HEK293 (cell line): ENCODE data around the gene PLCXD1.

Source experiments
- CTCF ChIA-PET: fragments of 350-600 bp; formaldehyde crosslinking; extraction: SDS; loops from one replicate; lab custom pipeline; 2021; ENCODE audit warnings: antibody characterized with exemption; lab: Yijun Ruan, JAX
- POLR2A ChIA-PET: fragments of 300-600 bp; formaldehyde crosslinking; extraction: SDS; loops from one replicate; lab custom pipeline; 2020; ENCODE audit warnings: antibody characterized with exemption, inconsistent platforms; lab: Yijun Ruan, JAX
- H3K27ac ChIP-seq: fragments of 200-500 bp; sonication (Bioruptor generic); 2 replicates; pipeline ENCODE4 v1.5.1; 2014; ENCODE audit warnings: low read depth, low read length, control low read depth, inconsistent platforms; ENCODE audit errors: extremely low read depth
- H3K36me3 ChIP-seq, 2 experiments: fragments of 200-500 bp in 1 of 2; sonication (Bioruptor generic) in 1 of 2; 1 replicate in 1 of 2; 2 replicates in 1 of 2; pipeline ENCODE4 v1.5.1; 2014 to 2017; ENCODE audit warnings: inconsistent platforms in 2 of 2, low read length in 2 of 2; ENCODE audit not compliant: control insufficient read depth in 2 of 2, insufficient read depth in 1 of 2
- H3K4me1 ChIP-seq: fragments of 200-500 bp; sonication (Bioruptor generic); 2 replicates; pipeline ENCODE4 v1.5.1; 2014; ENCODE audit warnings: mild to moderate bottlenecking, low read length, inconsistent platforms; ENCODE audit not compliant: control insufficient read depth, insufficient read depth
- H3K4me3 ChIP-seq: 2 replicates; pipeline ENCODE4 v1.5.1; 2011; ENCODE audit warnings: low read depth, mild to moderate bottlenecking, control low read depth, low read length, moderate library complexity
- H3K9me3 ChIP-seq: fragments of 200-500 bp; sonication (Bioruptor generic); 2 replicates; pipeline ENCODE4 v1.5.1; 2014; ENCODE audit warnings: low read depth, low read length, inconsistent platforms; ENCODE audit not compliant: control insufficient read depth, insufficient read depth
- EGR2 ChIP-seq: fragments of 450-650 bp; formaldehyde crosslinking; IDR thresholded peaks from 2 replicates; pipeline ENCODE4 v1.5.1; 2016; ENCODE audit warnings: low read depth, missing biosample characterization, missing genetic modification characterization
- MYNN ChIP-seq: fragments of 450-650 bp; formaldehyde crosslinking; IDR thresholded peaks from 2 replicates; pipeline ENCODE4 v1.5.1; 2016; ENCODE audit warnings: missing biosample characterization, missing genetic modification characterization, borderline replicate concordance
- MZF1 ChIP-seq: fragments of 450-650 bp; formaldehyde crosslinking; IDR thresholded peaks from 2 replicates; pipeline ENCODE4 v1.5.1; 2017; ENCODE audit warnings: missing biosample characterization, missing genetic modification characterization, borderline replicate concordance
- ZNF133 ChIP-seq: fragments of 450-650 bp; formaldehyde crosslinking; IDR thresholded peaks from 2 replicates; pipeline ENCODE4 v1.5.1; 2016; ENCODE audit warnings: missing biosample characterization, missing genetic modification characterization
- ZNF354C ChIP-seq: fragments of 450-650 bp; formaldehyde crosslinking; IDR thresholded peaks from 2 replicates; pipeline ENCODE4 v1.5.1; 2016; ENCODE audit warnings: missing biosample characterization, missing genetic modification characterization, low read depth, borderline replicate concordance
- ZNF433 ChIP-seq: fragments of 450-650 bp; formaldehyde crosslinking; IDR thresholded peaks from 2 replicates; pipeline ENCODE4 v1.5.1; 2016; ENCODE audit warnings: missing biosample characterization, missing genetic modification characterization, low read depth
- ZNF530 ChIP-seq: fragments of 450-650 bp; formaldehyde crosslinking; IDR thresholded peaks from 2 replicates; pipeline ENCODE4 v1.5.1; 2016; ENCODE audit warnings: low read depth, missing biosample characterization, missing genetic modification characterization
- ZNF610 ChIP-seq: fragments of 450-650 bp; formaldehyde crosslinking; IDR thresholded peaks from 2 replicates; pipeline ENCODE4 v1.5.1; 2016; ENCODE audit warnings: missing biosample characterization, missing genetic modification characterization, borderline replicate concordance
- TF ChIP-seq, protein P1 (sequence below): fragments of 450-650 bp; formaldehyde crosslinking; IDR thresholded peaks from 2 replicates; pipeline ENCODE4 v1.5.1; 2016; ENCODE audit warnings: missing biosample characterization, missing genetic modification characterization
- TF ChIP-seq, protein P2 (sequence below): fragments of 450-650 bp; formaldehyde crosslinking; IDR thresholded peaks from 2 replicates; pipeline ENCODE4 v1.5.1; 2016; ENCODE audit warnings: missing biosample characterization, missing genetic modification characterization
- TF ChIP-seq, protein P3 (sequence below): fragments of 450-650 bp; formaldehyde crosslinking; IDR thresholded peaks from 2 replicates; pipeline ENCODE4 v1.5.1; 2016; ENCODE audit warnings: missing biosample characterization, missing genetic modification characterization
- TF ChIP-seq, protein P4 (sequence below): fragments of 450-650 bp; formaldehyde crosslinking; IDR thresholded peaks from 2 replicates; pipeline ENCODE4 v1.5.1; 2017; ENCODE audit warnings: missing biosample characterization, missing genetic modification characterization
- TF ChIP-seq, protein P5 (sequence below): fragments of 450-650 bp; formaldehyde crosslinking; IDR thresholded peaks from 2 replicates; pipeline ENCODE4 v1.5.1; 2016; ENCODE audit warnings: missing biosample characterization, missing genetic modification characterization
- TF ChIP-seq, protein P6 (sequence below): fragments of 450-650 bp; formaldehyde crosslinking; IDR thresholded peaks from 2 replicates; pipeline ENCODE4 v1.5.1; 2016; ENCODE audit warnings: missing biosample characterization, missing genetic modification characterization

PLCXD1 gene

DNA sequence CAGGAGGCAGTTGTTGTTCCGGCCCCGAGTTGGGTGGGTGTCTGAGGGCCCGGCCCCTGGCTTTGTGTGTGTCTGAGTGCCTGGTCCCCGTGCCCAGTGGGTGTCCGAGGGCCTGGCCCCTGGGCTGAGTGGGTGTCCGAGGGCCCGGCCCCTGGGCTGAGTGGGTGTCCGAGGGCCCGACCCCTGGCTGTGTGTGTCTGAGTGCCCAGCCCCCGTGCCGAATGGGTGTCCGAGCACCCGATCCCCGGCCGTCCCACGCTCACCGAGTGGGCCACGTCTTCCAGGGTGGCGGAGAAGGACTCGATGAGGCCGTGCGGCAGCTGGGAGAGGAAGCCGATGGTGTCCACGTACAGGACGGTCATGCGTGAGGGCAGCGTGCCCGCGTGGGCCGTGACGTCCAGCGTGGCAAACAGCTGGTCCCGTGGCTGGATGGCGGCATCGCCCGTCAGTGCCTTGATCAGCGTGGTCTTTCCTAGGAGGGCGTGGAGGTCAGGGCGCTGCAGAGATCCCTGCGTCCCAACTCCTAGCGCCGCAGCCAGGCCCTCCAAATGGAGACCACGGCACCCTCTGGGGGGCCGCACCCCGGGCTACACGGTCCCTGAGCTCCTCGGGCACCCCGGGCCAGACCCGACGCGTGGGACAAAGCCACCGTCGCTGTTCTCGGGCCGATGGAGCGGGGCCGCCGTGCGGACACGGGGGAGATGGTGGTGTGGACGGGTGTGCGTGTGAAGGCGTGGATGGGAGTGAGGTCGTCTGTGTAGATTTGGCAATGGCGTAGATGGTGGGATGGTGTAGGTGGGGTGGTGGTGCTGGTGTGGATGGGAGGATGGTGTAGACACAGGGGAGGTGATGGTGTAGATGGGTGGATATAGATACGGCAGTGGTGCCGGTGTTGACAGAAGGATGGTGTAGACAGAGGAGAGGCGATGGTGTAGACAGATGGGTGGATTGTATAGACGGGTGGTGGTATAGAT, 30.3 kb downstream of the PLCXD1 start:
- H3K36me3 ChIP-seq, result peaks cover 20 to 77% of the 10 kb centered on the region in 2 experiments
- CTCF ChIA-PET, result no interaction called here

DNA sequence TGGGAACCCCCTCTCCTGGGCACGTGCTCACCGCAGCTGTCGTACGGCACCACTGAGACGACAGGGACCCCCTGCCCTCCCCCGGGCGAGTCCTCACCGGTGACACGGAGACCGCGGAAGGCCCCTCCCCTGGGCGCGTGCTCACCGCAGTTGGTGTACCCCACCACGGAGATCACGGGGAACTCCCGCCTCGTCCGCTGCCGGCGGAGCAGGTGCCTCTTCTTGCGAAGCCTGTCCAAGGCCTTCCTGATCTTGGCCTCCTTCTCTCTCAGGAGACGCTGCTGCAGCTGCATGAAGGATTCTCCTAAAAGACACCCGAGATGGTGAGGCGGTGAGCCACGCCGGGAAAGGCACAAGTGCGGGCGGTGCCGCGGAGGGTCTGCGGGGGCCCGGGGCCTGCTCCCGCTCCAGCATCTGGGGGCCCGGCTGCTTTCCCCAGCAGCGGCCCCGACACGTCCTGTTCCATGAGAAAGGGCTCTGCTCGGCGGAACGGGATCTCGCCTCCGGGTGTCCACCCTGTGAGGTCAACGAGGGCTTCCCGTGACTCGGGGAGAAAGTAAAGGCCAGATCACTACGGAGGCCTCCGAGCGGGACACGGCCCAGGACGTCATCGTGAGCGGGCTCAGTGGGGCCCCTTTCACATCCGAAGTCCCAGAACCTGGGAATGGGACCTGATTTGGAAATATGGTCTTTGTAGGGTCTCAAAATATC, 31.6 kb downstream of the PLCXD1 start:
- Histone ChIP-seq H3K36me3 (peaks cover 20 to 68% of the 10 kb centered on the region in 2 experiments), H3K4me1 (no peaks in the 10 kb centered on the region)
- ChIA-PET POLR2A (no interaction called here), CTCF (no interaction called here)
- TF ChIP-seq EGR2 (tag by site-specific recombination), result no peak
- no peak for TF ChIP-seq ZNF610 (tag by site-specific recombination)
- TF ChIP-seq, protein P1, sequence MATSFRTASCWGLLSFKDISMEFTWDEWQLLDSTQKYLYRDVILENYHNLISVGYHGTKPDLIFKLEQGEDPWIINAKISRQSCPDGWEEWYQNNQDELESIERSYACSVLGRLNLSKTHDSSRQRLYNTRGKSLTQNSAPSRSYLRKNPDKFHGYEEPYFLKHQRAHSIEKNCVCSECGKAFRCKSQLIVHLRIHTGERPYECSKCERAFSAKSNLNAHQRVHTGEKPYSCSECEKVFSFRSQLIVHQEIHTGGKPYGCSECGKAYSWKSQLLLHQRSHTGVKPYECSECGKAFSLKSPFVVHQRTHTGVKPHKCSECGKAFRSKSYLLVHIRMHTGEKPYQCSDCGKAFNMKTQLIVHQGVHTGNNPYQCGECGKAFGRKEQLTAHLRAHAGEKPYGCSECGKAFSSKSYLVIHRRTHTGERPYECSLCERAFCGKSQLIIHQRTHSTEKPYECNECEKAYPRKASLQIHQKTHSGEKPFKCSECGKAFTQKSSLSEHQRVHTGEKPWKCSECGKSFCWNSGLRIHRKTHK (tag by site-specific recombination), result no peak
- TF ChIP-seq, protein P2, sequence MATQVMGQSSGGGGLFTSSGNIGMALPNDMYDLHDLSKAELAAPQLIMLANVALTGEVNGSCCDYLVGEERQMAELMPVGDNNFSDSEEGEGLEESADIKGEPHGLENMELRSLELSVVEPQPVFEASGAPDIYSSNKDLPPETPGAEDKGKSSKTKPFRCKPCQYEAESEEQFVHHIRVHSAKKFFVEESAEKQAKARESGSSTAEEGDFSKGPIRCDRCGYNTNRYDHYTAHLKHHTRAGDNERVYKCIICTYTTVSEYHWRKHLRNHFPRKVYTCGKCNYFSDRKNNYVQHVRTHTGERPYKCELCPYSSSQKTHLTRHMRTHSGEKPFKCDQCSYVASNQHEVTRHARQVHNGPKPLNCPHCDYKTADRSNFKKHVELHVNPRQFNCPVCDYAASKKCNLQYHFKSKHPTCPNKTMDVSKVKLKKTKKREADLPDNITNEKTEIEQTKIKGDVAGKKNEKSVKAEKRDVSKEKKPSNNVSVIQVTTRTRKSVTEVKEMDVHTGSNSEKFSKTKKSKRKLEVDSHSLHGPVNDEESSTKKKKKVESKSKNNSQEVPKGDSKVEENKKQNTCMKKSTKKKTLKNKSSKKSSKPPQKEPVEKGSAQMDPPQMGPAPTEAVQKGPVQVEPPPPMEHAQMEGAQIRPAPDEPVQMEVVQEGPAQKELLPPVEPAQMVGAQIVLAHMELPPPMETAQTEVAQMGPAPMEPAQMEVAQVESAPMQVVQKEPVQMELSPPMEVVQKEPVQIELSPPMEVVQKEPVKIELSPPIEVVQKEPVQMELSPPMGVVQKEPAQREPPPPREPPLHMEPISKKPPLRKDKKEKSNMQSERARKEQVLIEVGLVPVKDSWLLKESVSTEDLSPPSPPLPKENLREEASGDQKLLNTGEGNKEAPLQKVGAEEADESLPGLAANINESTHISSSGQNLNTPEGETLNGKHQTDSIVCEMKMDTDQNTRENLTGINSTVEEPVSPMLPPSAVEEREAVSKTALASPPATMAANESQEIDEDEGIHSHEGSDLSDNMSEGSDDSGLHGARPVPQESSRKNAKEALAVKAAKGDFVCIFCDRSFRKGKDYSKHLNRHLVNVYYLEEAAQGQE (tag by site-specific recombination), result no peak
- no peak for TF ChIP-seq ZNF354C (tag by site-specific recombination)
- TF ChIP-seq MYNN (tag by site-specific recombination), result no peak
- TF ChIP-seq ZNF530 (tag by site-specific recombination), result no peak
- no peak for TF ChIP-seq ZNF133 (tag by site-specific recombination)
- TF ChIP-seq, protein P3, sequence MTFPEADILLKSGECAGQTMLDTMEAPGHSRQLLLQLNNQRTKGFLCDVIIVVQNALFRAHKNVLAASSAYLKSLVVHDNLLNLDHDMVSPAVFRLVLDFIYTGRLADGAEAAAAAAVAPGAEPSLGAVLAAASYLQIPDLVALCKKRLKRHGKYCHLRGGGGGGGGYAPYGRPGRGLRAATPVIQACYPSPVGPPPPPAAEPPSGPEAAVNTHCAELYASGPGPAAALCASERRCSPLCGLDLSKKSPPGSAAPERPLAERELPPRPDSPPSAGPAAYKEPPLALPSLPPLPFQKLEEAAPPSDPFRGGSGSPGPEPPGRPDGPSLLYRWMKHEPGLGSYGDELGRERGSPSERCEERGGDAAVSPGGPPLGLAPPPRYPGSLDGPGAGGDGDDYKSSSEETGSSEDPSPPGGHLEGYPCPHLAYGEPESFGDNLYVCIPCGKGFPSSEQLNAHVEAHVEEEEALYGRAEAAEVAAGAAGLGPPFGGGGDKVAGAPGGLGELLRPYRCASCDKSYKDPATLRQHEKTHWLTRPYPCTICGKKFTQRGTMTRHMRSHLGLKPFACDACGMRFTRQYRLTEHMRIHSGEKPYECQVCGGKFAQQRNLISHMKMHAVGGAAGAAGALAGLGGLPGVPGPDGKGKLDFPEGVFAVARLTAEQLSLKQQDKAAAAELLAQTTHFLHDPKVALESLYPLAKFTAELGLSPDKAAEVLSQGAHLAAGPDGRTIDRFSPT (tag by site-specific recombination), result no peak
- TF ChIP-seq, protein P4, sequence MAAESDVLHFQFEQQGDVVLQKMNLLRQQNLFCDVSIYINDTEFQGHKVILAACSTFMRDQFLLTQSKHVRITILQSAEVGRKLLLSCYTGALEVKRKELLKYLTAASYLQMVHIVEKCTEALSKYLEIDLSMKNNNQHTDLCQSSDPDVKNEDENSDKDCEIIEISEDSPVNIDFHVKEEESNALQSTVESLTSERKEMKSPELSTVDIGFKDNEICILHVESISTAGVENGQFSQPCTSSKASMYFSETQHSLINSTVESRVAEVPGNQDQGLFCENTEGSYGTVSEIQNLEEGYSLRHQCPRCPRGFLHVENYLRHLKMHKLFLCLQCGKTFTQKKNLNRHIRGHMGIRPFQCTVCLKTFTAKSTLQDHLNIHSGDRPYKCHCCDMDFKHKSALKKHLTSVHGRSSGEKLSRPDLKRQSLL (tag by site-specific recombination), result no peak
- TF ChIP-seq, protein P5, sequence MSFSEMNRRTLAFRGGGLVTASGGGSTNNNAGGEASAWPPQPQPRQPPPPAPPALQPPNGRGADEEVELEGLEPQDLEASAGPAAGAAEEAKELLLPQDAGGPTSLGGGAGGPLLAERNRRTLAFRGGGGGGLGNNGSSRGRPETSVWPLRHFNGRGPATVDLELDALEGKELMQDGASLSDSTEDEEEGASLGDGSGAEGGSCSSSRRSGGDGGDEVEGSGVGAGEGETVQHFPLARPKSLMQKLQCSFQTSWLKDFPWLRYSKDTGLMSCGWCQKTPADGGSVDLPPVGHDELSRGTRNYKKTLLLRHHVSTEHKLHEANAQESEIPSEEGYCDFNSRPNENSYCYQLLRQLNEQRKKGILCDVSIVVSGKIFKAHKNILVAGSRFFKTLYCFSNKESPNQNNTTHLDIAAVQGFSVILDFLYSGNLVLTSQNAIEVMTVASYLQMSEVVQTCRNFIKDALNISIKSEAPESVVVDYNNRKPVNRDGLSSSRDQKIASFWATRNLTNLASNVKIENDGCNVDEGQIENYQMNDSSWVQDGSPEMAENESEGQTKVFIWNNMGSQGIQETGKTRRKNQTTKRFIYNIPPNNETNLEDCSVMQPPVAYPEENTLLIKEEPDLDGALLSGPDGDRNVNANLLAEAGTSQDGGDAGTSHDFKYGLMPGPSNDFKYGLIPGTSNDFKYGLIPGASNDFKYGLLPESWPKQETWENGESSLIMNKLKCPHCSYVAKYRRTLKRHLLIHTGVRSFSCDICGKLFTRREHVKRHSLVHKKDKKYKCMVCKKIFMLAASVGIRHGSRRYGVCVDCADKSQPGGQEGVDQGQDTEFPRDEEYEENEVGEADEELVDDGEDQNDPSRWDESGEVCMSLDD (tag by site-specific recombination), result no peak
- TF ChIP-seq ZNF433 (tag by site-specific recombination), result no peak
- TF ChIP-seq, all 188 proteins: peak for 0
- no peak overlapping the region for H3K27ac ChIP-seq
- no peaks in the 10 kb centered on the region for H3K9me3 ChIP-seq
- H3K4me3 ChIP-seq, result no peak overlapping the region

More for the DNA sequence above, 30.3 kb downstream of the PLCXD1 start:
- H3K27ac ChIP-seq, result no peak overlapping the region
- POLR2A ChIA-PET, result no interaction called here
- no peaks in the 10 kb centered on the region for H3K9me3 ChIP-seq
- no peak for TF ChIP-seq MZF1 (tag by site-specific recombination)
- TF ChIP-seq, protein P6, sequence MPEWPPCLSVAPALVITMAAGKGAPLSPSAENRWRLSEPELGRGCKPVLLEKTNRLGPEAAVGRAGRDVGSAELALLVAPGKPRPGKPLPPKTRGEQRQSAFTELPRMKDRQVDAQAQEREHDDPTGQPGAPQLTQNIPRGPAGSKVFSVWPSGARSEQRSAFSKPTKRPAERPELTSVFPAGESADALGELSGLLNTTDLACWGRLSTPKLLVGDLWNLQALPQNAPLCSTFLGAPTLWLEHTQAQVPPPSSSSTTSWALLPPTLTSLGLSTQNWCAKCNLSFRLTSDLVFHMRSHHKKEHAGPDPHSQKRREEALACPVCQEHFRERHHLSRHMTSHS (tag by site-specific recombination), result no peak
- H3K4me3 ChIP-seq, result no peak overlapping the region
- H3K4me1 ChIP-seq, result no peaks in the 10 kb centered on the region
